ENCODE data around the gene KLF3.

- no peak for TF ChIP-seq CTCF (IDR thresholded peaks at IDR 0.05; ENCODE audit: insufficient read depth, low read depth, low read length)
- TF ChIP-seq EZH2 (IDR thresholded peaks at IDR 0.05; ENCODE audit: insufficient read depth, low read length): no peak
These were observed 51.1 kb downstream of the KLF3 start for GRCh38 chr4:38715050-38715449.

Measured in astrocyte (in vitro differentiated cells and primary cell).